Endometrial microvascular endothelial cells (primary cell): ENCODE data around the gene MICU1. TPM values are rescaled to one million over a fixed set of nuclear protein-coding genes. Genes with fewer than 3 reads are reported as not detected.

Experiments
- in situ Hi-C: cut with HindIII; loops from 2 replicates; pipeline ENCODE4 v1.10.0; 2017; ENCODE audit warnings: low sequenced_read_pairs, low pct_unique_long_range_greater_than_20kb; ENCODE audit errors: inconsistent ontology term
- total RNA-seq: library from RNA; depleted of rRNA; stranded (reverse); fragments of >200 nt; gene quantifications from one replicate; pipeline ENCODE4 v1.2.3, GENCODE V29; 2015; ENCODE audit errors: inconsistent ontology term

MICU1 gene
- total RNA-seq, 1 donor from 2014 or later = 39.7 TPM

DNA sequence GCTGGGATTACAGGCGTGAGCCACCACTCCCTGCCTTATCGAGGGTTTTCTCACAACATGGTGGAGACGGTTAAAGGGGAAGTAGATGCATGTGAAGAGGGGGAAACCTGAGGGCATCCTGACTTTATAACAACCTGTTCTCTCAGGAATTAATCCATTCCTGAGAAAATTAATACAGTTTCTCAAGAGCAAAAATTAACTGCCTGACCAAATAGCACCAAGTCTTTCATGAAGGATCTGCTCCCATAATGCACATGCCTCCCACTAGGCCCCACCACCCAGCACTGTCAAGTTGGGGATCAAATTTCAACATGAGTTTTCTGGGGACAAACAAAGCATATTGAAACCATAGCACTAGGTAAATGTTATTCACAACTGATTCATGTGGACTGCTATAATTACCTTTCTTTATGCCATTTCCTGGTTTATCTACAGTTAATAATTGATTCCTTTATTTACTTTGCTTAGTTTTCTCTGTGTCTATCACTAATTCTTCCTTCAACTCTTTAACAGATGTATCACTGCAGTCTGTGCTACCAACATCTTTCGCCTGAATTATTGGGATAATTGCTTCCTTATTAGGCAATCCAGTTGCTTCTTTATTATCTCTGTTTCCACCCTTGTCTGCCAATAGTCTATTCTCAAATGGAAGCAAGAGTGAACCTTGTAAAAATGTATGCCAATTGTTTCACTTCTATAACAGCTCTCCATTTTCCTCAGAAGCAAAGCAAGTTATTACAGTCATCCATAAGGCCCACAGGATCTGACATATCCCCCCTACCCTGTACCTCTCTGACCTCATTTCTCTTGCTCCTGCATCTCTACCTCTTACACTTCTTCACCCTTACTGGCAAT lies 12.9 kb upstream of the MICU1 start:
- in situ Hi-C loops = no loop called here

DNA sequence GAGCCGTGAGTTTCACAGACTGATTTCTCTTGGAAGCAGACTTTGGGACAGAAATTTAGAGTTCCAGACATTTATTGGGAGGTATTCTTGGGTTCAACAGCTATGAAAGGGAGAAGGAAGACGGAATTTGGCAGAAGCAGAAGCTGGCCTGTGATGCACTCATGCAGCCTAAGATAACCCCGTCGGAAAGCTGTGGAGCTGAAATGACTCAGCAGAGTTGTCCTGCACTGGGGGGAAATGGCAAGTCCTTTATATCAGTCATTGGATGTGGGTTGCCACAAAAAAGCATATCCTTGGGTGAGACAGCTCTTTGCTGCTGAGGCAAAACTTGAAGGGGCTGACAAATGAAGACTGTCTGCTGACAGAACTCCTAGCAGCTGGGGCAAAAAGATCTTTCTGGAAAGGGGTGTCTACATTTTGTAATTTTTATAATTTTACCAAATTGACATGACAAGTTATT lies 11.5 kb upstream of the MICU1 start:
- in situ Hi-C loops = no loop called here

DNA sequence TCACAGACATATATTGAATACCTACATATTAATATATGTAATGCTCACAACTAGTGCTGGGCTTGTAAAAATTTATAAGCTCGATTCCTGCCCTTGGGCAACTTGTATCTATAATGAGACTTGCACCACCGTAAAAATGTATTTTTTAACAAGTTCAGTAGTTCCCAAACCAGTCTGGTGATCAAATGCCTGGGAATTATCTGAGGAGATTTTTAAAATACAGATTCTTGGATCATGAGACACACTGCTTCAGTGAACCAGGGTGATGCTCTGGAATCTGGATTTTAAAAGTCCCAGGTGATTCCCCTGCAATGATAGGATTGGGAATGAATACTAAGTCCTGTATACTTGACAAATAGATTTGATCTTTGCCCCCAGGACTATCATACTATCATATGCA lies 4.3 kb upstream of the MICU1 start:
- in situ Hi-C loops = no loop called here

DNA sequence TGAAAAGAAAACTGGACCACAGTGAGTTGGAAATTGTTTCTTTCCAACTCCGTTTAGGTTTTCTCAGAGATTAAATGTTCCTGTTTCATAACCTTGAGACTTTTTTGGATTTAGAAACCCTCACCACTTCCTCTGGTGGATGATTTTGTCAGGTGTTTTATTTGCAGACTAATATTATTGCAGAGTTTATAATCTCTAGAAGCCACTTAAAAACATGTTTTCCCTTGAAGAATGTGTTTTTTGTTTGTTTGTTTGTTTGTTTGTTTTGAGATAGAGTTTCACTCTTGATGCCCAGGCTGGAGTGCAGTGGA lies 520 bp upstream of the MICU1 start:
- in situ Hi-C loops = no loop called here

DNA sequence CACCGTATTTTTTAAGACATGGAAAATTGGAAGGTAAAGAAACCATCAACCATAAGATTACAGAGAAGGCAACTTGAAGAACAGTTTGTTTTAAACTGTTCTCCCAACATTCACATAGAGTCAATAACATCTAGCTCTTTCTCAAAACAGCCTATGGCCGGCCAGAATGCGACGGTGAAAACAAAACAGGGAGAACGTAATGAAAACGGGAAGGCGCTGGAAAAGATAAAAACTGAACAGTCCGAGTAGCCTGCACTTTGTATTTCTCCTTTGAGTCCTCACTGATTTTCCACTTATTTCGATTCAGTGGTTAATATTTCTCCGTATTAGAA lies 637 bp downstream of the MICU1 start:
- in situ Hi-C loops = no loop called here

DNA sequence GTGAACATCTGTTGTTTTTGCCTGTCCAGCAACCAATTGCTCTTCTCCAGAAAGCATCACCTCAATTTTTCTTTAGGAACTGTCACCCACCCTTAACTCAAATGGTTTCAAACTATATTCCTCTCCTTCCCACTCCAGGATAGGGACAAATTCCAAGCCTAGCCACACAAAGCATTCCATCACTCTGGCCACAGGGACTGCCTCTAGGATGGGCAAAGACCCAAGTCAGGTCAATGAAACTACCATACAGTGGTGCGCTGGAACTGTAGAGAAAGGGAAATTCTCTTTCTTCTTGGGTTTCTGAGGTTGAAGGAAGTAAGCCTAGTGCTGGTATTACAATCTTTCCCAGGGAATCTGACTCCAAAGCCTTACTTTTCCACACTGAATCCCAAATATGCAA lies 3.6 kb downstream of the MICU1 start:
- in situ Hi-C loops = no loop called here

DNA sequence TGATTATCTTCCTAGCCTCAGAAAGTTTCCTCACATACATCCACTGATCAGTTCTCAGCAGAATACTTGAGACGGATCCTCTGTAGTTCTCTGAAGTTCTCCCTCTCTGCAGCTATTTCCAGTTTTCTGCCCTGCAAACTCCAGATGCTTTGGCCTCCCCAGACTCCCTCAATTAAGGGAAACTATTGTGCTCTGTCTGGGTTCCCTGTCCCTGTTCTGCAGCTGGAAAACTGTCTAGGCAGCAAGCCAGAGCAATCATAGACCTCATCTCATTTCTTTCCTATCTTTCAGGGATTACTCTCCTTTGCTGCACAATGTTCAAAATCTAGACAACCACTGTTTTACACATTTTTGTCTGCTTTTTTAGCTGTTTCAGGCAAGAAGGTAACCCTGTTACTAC lies 9.2 kb downstream of the MICU1 start:
- in situ Hi-C loops = no loop called here

DNA sequence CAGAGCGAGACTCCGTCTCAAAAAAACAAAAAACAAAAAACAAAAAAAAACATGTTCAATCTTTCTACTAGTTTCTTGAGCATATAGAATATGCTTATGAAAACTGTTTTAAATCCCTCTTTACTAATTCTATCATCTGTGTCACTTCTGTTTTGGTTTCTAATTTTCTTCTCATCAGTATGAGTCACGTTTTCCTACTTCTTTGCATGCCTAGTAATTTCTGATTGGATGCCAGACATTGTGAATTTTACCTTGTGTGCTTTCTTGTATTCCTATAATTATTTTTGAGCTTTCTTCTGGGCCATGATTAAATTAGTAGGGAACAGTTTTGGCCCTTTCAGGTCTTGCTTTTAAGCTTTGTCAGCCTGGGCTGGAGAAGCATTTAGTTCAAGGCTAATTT lies 9.9 kb downstream of the MICU1 start:
- in situ Hi-C loops = no loop called here

DNA sequence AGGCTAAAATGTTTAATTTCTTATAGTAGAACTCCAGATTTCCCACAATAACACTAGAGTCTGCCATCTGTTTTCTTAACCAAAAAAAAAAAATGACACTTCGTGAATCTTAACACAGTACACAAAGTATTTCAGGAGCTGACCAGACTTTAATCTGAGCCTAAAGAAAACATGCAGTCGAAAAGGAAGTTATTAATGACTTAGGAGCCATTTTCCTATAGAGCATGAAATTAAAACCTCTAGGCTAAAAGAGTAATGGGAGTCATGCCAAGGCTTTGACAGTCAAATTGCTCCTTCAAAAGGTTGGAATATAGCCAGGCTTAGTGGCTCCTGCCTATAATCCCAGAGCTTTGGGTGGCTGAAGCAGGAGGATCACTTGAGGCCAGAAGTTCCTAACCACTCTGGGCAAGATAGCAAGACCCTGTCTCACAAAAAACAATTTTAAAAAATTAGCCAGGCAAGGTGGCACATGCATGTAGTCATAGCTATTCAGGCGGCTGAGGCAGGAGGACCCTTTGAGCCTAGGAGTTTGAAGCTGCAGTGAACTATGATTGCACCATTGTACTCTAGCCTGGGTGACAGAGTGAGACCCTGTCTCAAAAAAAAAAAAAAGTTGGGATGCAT lies 13.6 kb downstream of the MICU1 start:
- in situ Hi-C loops = no loop called here

DNA sequence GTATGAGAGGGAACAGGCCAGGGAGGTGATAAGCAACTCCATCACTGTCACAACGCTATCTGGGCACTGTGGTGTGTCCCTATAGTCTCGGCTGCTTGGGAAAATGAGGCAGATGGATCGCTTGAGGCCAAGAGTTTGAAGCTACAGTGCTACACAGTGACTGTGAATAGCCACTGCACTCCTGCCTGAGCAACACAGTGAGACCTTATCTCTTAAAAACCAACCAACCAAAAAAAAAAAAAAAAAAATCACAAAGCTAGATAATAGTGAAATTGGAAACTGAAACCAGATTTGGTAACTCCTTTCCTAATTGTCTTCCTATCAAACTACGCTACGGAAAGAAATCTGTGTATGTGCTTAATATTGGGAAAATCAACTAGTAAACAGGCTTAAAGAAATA lies 14.1 kb downstream of the MICU1 start:
- in situ Hi-C loops = no loop called here

DNA sequence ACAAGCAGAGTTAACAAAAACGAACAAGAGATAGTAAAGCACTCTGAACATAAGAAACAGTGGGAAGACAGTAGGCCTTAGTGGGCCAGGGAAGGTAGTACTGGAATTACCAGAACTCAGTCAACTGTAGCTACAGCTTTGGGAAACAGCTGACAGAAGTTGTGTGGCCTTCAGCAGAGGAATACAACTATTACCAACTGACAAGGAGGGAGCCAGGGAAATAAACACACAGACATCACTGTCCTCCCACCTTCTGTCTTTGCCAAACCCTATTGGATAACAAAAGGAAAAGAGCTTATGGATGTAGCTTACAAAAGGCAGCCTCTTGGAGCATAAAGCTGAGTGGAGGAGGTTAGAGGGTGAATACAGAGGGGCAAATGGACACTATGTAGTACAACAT lies 15.4 kb downstream of the MICU1 start:
- in situ Hi-C loops = no loop called here

DNA sequence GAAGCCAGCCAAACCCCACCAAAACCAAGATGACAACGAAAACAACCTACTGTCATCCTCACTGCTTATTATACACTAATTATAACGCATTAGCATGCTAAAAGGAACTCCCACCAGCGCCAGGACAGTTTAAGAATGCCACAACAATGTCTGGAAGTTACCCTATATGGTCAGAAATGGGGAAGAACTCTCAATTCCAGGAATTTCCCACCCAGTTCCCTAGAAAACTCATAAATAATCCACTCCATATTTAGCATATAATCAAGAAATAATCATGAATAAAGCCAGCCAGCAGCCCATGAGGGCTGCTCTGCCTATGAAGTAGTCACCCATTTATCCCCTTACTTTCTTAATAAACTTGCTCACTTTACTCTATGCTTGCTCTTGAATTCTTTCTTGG lies 20.8 kb downstream of the MICU1 start:
- in situ Hi-C loops = no loop called here

DNA sequence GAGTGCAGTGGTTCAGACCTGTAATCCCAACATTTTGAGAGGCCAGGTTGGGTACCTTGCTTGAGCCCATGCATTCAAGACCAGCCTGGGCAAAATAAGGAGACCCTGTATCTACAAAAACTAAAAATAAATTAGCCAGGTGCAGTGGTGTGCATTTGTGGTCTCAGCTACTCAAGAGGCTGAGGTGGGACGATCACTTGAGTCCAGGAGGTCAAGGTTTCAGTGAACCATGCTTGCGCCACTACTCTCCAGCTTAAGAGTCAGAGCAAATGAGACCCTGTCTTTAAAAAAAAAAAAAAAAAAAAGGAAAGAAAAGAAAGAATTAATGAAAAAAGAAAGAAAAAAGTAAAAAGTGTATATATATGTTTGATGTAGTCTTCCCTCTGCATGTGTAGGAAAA lies 24.7 kb downstream of the MICU1 start:
- in situ Hi-C loops = no loop called here

DNA sequence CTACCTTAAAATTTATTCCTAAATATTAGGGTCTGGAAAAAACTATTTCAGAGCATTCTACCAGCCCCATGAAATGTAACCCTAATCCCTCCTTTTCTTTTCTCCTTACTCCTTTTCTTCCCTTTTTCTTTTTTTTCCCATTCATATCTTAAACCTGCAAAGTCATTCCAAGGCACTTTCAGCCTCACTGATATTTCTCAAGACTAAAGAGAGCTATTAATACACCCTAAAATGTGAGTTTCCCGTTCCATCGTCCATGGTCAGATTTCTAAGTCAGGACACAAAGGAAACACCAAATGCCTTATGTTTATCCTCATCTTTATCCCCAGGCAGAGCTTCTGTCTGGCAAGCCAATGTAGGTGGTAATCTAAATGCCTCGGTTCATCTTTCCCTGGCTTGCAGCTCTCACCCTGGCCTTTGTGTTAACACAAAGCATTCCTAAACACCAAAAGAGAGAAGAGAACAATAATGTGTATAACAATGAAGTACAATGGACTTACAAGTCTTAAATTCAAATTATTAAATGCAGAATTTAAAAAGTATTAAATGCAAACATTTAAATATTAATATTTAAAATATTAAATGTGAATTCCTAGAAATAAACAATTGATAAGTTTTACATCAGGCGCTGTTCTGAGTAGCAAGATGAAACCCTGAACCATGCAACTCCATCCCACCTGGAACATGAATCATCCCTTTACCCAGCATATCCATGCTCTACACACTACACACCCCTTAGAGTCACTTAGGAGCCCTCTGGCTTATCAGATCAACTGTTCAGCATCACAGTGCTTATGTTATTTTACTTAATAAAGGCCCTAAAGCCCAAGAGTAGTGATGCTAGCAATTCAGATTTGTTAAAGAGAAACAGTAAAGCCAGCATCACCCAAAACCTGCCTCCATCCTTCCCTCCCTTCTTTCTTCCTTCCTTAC lies 26.8 kb downstream of the MICU1 start:
- in situ Hi-C loops = no loop called here

DNA sequence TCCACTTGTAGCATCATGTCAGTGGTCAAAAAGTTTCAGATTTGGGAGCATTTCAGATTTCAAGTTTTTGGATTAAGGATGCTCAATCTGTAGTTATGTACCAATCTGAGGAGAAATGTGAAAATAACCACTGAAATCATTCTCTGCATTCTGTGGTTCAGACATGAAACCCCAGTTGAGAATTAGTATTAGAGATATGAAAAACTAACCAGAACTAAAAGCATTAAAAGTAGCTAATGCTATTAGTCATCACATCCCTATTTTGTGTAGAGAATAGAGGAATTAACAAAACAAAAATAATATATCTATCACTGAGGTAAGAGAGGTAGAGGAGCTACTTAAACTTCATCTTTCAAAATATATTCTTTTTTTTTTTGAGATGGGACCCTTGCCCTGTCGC lies 28.0 kb downstream of the MICU1 start:
- in situ Hi-C loops = no loop called here

DNA sequence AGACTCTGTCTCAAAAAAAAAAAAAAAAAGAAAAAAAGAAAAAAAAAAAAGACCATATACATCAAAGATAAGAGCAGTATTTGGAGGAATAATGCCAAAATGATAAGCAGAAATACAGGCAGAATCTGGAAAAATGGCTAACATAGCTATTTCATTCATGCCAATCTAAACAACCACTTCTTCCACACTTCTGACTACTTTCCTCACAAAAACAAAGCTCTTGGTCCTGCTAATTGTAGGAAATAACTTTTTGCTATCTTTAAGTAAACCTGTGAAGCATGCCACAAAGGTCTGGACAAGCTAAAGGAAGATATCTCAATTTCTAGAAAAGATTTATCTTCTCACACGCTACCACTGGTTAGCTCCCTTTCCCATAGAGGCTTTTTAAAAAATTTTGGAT lies 30.4 kb downstream of the MICU1 start:
- in situ Hi-C loops = no loop called here

DNA sequence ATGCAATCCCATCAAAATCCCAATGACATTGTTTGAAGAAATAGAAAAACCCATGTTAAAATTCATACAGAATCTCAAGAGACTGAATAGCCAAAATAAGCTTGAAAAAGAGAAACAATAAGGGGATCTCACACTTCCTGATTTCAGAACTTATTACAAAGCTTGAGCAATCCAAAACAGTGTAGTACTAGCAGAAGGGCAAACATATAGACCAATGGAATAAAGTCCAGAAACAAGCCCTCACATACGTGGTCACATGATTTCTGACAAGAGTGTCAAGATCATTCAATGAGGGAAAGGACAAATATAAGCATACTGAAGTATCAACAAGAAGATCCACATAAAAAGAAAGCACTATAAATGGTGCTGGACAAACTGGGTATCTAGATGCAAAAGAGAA lies 31.9 kb downstream of the MICU1 start:
- in situ Hi-C loops = no loop called here

DNA sequence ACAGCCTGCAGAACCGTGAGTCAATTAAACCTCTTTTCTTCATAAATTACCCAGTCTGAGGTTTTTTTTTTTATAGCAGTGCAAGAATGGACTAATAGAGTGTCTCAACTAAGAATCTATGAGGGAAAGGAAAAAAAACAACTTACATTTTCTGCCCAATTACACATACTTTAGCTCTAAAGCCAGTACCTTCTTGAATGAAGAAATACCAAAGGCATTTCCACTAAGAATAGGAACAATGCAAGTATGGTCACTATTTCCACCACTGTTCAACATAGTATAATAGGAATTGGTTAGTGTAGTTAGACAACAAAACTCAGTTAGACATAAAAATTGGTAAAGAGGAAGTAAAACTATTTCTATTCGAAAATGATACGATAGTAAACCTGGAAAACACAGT lies 37.6 kb downstream of the MICU1 start:
- in situ Hi-C loops = no loop called here

DNA sequence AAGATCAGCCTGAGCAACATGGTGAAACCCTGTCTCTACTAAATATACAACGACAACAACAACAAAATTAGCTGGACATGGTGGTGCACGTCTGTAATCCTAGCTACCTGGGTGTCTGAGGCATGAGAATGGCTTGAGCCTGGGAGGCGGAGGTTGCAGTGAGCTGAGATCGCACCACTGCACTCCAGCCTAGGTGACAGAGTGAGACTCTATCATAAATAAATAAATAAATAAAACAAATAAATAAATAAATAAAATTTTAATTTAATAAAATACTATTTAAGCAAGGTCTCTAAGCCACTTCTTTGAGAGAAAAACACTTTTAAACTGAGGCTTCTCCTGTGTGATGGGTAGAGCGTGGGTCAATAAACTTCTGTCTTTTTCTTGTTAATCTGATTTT lies 38.3 kb downstream of the MICU1 start:
- in situ Hi-C loops = no loop called here

DNA sequence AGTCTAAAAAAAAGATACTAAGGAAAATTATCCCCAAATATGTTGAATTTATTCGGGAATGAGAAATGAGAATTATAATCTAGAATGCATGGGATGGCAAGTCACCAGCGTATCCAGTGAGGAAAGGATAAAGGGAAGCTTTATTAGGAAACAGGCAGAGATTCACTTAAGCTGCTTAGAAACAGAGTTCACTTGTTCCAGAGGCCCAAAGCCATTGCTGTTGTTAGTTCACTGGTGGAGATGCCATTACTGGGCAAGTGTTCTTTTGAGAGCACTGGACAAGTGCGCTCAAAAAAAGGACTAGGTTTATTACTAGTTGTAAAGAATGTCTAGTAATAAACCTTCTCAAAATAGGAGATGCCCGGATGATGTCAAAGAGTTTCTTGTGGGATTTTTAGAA lies 51.2 kb downstream of the MICU1 start:
- in situ Hi-C loops = no loop called here
